Epithelial cell of proximal tubule (primary cell): Measurements from ENCODE around the gene TBK1. TPM values are rescaled to one million over a fixed set of nuclear protein-coding genes. Genes with fewer than 3 reads are reported as not detected.
"Not testable (repeated sequence)": the region's sequence is repeated elsewhere in the genome, so short reads cannot be mapped to it uniquely, and the experiment has no call there.

Experiments
- DNase-seq: peaks from one replicate; pipeline ENCODE4 v3.0.0-alpha.2; 2011; ENCODE audit warnings: low read depth
- H3K4me3 ChIP-seq: 2 replicates; pipeline ENCODE4 v1.5.1; 2011; ENCODE audit warnings: low read depth, mild to moderate bottlenecking, low read length
- CTCF ChIP-seq: conservative IDR thresholded peaks from 2 replicates; pipeline ENCODE4 v1.5.1; 2012; ENCODE audit warnings: low read depth, mild to moderate bottlenecking, low read length
- total RNA-seq: library from RNA; depleted of rRNA; stranded (reverse); fragments of >200 nt; gene quantifications from 2 replicates; pipeline ENCODE4 v1.2.3, GENCODE V29; 2015

The TBK1 gene
- total RNA-seq, 1 donor from 2014 or later, result 16.7 TPM

- TF ChIP-seq CTCF, result no peak
- no peak for DNase-seq
- H3K4me3 ChIP-seq, result no peak overlapping the region
Observed at GRCh38 chr12:64526859-64527258, 74.9 kb downstream of the TBK1 start.

DNA sequence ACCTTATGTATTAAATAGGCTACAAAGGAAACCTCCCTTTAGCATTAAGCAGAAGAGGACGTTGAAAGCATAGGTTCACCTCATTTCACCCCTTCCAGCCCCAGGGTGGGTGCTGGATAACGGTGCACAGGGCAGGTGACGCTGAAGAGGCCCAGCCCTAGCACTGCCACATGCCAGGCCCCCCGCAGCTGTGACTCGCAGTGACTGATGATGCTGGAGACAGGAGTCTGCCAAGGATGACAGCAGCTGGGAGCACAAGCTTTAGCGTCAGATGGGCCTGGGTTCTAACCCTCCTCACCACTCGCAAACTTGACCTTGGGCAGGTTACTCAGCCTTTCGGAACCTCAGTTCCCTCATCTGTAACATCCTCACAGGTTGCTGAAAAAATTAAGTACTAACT is 76.7 kb downstream of the TBK1 start:
- no peak for TF ChIP-seq CTCF
- H3K4me3 ChIP-seq, result no peak overlapping the region
- DNase-seq, result no peak

DNA sequence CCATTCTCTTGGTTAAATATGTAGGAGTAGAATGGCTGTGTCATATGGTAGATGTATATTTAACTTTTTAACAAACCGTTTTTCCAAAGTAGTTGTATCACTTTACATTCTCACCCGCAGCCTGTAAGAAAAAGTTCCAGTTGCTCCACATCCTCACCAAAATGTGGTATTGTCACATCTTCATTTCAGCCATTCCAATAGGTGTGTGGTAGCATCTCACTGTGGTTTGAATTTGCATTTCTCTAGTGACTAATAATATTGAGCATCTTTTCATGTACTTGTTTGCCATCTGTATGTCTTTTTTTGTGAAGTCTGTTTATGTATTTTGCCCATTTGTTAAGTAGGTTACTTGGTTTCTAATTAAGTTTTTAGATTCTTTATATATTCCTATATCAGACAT is 78.6 kb downstream of the TBK1 start:
- DNase-seq, result no peak
- TF ChIP-seq CTCF, result no peak
- no peak overlapping the region for H3K4me3 ChIP-seq

- DNase-seq, result no peak
- H3K4me3 ChIP-seq, result no peak overlapping the region
- no peak for TF ChIP-seq CTCF
Observed at GRCh38 chr12:64531665-64532334, 79.9 kb downstream of the TBK1 start.

DNA sequence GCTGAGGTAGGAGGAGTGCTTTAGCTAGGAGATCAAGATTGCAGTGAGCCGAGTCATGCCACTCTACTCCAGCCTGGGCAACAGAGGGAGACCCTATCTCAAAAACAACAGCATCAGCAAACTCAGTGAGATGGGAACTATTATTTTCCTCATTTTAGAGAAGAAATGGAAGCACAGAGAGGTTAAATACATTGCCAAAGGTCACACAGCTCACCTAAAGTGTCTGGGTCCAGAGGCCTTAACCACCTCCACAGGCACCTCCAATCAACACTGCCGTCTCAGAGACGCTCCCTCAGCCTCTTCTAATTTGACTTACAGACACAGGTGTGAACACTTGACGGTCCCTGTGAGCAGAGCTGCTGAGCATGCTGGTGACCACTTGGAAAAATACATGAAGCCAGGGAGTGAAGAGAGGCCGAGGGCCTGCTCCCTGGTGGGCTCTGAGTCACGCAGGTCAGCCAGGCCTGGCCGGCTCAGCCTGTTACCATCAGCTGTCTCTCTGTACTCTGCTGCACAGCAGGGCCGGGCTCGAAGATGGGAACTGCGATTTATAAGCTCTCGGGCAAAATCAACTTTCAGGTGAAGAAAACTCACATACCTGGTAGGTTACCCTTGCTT is 80.9 kb downstream of the TBK1 start:
- TF ChIP-seq CTCF, result no peak
- no peak overlapping the region for H3K4me3 ChIP-seq
- DNase-seq, result no peak

GRCh38 chr12:64534672-64535199 is 82.8 kb downstream of the TBK1 start:
- no peak overlapping the region for H3K4me3 ChIP-seq
- DNase-seq, result no peak
- TF ChIP-seq CTCF, result no peak

GRCh38 chr12:64538121-64538520 is 86.2 kb downstream of the TBK1 start:
- TF ChIP-seq CTCF, result no peak
- no peak overlapping the region for H3K4me3 ChIP-seq
- DNase-seq, result no peak

- H3K4me3 ChIP-seq, DNase-seq: not testable (repeated sequence)
Observed at GRCh38 chr12:64542409-64543047, 90.6 kb downstream of the TBK1 start.
